ENCODE data around the gene CLDN6. TPM values are rescaled to one million over a fixed set of nuclear protein-coding genes. Genes with fewer than 3 reads are reported as not detected.

CLDN6 gene
- total and polyA plus RNA-seq, 2 of the 13 experiments (the other 11 are each of a cell fraction or from before 2014, with no cell fraction given), result 5.9 to 7.6 TPM

- TF ChIP-seq SNAPC4 (CRISPR knock-in tag; IDR thresholded peaks at IDR 0.05) (no peak), PLRG1 (conservative IDR thresholded peaks at IDR 0.05) (no peak), SMYD3 (CRISPR knock-in tag; IDR thresholded peaks at IDR 0.05) (no peak), ZNF501 (CRISPR knock-in tag; IDR thresholded peaks at IDR 0.05) (peak; percentile 50; the same call in 1 of the 2 replicates), ZNF513 (CRISPR knock-in tag; conservative IDR thresholded peaks at IDR 0.05) (no peak), ZSCAN12 (CRISPR knock-in tag; IDR thresholded peaks at IDR 0.05) (no peak), GTF3A (CRISPR knock-in tag; conservative IDR thresholded peaks at IDR 0.05) (no peak), SALL2 (CRISPR knock-in tag; IDR thresholded peaks at IDR 0.05) (no peak), ZSCAN5A (CRISPR knock-in tag; IDR thresholded peaks at IDR 0.05; ENCODE audit: borderline replicate concordance) (no peak), MIER2 (CRISPR knock-in tag; IDR thresholded peaks at IDR 0.05) (0 out of 2 replicates have a peak, but pooled peaks have one; percentile 28), TFDP1 (CRISPR knock-in tag; IDR thresholded peaks at IDR 0.05; ENCODE audit: borderline replicate concordance) (peak; percentile 56; the same call in 1 of the 2 replicates)
These were observed 34.3 kb downstream of the CLDN6 start (continued) for GRCh38 chr16:2983706-2984136.
